GM18858 (cell line): ENCODE results near the gene LRRIQ1.
"Not testable (repeated sequence)": the region's sequence is repeated elsewhere in the genome, so short reads cannot be mapped to it uniquely, and the experiment has no call there.

Experiments
- ATAC-seq: cut with Tn5 transposase; IDR thresholded peaks from one replicate; pipeline ENCODE4 v1.9.1; 2021; ENCODE audit not compliant: unreplicated experiment

The LRRIQ1 gene, protein sequence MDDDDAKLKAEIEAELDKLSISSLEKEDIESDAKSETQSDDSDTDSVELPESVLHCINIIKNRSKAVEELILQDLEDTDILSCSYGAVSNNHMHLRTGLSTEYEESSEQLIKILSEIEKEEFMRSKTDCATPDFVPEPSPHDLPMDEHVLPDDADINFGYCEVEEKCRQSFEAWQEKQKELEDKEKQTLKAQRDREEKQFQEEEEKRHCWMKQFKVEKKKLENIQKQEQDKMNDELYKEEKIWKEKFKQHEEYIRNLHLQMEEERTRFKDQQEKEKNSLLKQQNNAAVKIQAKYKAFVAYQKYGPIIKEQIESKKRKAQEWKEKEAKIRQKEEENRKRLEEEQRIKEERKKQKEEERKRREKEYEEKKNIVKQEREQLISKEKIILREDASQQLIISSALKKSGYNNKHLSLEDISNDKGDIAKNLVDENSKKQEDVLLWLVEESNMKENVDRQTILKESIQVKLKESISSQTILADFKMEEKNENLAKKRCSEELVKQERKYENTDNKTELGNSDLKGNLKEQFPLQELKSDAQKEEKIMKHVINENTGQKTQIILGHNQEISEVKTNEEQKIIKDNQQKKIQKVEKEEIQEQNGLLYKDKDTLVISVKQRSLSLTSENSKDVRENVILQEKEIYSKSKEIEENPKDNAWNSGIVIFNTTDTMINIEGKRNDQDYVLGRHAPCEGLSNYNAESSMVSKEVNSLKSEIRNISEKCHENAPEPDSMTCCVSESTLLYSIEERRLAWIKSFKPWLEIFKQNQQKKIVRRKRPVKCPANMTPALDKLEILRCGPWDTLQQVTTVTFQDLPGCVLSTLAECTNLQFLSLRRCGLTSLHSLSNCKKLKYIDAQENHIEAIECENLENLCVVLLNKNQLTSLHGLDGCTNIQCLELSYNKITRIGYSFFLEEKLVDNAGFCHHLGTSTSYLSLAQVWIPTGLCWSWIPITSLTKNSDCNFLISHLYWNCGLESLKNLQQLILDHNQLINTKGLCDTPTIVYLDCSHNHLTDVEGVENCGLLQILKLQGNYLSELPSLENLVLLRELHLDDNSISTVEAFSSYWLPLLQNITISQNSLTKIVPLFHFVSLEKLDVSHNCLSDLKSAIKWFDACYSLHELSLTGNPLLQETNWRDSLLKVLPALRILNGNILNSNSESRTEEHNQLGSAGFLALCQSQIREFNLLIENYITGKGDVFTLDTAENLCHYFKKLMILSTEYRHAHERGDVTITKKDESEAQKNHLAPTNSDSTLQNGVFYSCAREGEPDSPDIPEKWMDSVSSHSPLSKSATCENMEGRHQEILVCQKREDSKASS (N-terminal part only)

GRCh38 chr12:85036234-85036707 is at the start of gene LRRIQ1, which contains the start of gene TSPAN19:
TSS of gene LRRIQ1 (plus strand) at chr12:85036351. CDS start at chr12:85038177, 1,826 bp downstream.
TSS of gene TSPAN19 (minus strand) at chr12:85036277. CDS start at chr12:85029946, 6,331 bp downstream.
- peak; percentile 99 for ATAC-seq

DNA sequence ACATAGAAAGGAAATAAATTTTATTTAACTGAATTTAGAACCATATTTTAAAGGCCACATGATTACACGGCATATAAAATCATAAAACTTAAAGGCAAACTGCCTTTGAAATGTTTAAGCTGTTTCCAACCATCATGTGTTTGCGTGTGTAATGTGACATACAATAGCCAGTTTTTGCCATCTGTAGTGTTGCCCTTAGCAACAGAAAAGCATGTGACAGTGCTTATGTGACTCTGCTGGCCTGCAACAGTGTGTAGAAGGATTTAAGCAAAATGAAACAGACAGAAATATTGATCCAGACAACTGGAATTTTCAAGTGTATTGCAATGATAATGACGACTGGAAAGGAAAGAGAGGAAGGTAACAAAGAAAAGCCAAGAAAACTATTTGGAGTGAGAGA is 49.6 kb upstream of the LRRIQ1 start:
- no peak for ATAC-seq

DNA sequence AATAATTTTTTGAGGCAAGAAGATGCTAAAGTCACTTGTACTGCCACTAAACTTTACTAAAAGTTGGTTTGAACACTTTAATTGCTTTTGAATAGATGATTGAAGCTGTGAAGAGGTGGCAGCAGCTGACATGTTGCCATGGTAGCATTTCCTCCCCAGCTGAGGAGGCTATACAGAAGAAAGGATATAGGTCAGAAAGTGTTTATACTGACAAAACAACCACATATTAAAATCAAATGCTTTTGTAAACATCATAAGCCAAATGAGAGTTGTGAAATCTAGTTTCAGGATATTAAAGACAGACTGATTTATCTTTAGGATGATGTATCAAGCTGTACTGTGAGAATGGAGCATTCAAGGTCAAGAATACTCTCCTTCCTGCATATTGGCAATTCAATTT is 41.7 kb upstream of the LRRIQ1 start:
- ATAC-seq = no peak

GRCh38 chr12:84995641-84996040 is 40.5 kb upstream of the LRRIQ1 start:
- ATAC-seq = no peak

DNA sequence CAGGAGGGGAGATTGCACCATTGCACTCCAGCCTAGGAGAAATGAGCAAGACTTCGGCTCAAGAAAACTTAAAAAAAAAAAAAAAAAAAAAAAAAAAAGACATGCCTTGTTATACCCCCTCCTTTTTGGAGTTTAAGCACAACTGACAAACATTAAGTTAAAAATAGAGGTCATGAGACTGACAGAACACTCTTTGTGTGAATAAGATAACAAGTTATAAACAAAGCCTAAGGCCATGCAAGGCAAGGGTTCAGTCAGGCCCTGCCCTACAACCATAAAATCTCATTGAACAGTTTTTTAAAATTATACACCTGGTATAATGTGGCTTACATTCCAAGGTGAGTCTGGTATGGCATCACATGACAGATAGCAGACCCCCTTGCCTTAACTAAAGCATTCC is 39.4 kb upstream of the LRRIQ1 start:
- ATAC-seq = no peak

- no peak for ATAC-seq
Observed at GRCh38 chr12:84998341-84998740, 37.8 kb upstream of the LRRIQ1 start.

DNA sequence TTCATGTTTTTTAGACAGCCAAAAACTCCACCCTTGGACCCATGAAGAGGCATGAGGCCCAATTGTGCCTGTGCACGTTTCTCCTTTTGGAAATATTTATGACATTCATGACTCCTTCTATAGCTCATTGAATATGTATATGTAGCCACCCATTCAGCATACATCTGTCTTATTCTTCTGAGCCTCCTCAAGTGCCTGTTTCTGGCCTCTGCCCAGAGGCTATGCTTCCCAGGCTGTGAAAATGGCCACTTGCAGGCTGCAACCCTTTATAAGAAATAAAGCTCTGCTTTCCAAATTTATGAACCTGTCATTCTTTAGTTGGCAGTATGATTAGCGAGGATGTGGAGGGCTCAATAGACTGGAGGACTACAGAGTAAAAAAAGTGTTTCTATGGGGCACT is 35.4 kb upstream of the LRRIQ1 start:
- ATAC-seq = no peak

DNA sequence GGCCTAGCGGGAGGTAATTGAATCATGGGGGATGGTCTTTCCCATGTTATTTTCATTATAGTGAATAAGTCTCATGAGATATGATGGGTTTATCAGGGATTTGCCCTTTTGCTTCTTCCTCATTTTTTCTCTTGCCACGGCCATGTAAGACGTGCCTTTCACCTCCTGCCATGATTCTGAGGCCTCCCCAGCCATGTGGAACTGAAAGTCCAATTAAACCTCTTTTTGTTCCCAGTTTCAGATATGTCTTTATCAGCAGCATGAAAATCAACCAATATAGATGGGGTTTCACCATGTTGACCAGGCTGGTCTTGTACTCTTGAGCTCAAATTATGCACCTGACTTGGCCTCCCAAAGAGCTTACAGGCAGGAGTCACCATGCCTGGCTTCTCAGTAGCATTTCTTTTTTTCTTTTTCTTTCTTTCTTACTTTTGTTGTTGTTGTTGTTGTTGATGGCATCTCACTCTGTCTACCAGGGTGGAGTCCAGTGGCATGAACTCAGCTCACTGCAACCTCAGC is 33.3 kb upstream of the LRRIQ1 start:
- ATAC-seq = no peak

DNA sequence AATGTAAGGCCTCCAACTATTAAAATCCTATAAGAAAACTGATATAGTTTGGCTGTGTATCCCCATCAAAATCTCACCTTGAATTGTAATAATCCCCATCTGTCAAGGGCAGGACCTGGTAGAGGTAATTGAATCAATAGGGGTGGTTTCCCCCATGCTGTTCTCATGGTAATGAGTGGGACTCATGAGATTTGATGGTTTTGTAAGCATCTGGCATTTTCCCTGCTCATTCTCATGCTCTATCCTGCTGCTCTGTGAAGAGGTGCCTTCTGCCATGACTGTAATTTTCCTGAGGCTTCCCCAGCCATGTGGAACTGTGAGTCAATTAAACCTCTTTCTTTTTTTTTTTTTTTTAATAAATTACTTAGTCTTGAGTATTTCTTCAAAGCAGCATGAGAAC is 31.9 kb upstream of the LRRIQ1 start:
- ATAC-seq = no peak

DNA sequence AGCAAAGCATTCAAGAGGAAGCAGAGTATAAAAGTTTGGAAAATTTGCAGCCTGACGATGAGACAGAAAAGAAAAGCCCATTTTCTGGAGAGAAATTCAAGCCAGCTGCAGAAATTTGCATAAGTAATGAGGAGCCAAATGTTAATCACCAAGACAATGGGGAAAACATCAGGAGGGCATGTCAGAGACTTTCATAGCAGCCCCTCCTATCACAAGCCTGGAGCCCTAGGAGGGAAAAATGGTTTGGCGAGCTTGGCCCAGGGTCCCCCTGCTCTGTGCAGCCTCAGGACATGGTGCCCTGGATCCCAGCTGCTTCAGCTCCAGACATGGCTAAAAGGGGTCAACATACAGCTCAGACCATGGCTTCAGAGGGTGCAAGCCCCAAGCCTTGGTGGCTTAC is 31.1 kb upstream of the LRRIQ1 start:
- ATAC-seq = not testable (repeated sequence)

DNA sequence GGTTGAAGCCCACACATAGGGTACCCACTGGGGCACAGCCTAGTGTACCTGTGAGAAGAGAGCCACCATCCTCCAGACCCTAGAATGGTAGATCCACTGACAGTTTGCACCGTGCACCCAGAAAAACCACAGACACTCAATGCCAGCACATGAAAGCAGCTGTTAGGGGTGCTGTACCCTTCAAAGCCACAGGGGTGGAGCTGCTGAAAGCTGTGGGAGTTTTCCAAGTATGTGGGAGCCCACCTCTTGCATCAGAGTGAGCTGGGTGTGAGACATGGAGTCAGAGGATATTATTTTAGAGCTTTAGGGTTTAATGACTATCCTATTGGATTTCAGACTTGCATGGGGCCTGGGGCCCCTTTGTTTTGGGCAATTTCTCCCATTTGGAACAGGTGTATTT is 30.5 kb upstream of the LRRIQ1 start:
- no peak for ATAC-seq

GRCh38 chr12:85006206-85006605 is 29.9 kb upstream of the LRRIQ1 start:
- no peak for ATAC-seq

DNA sequence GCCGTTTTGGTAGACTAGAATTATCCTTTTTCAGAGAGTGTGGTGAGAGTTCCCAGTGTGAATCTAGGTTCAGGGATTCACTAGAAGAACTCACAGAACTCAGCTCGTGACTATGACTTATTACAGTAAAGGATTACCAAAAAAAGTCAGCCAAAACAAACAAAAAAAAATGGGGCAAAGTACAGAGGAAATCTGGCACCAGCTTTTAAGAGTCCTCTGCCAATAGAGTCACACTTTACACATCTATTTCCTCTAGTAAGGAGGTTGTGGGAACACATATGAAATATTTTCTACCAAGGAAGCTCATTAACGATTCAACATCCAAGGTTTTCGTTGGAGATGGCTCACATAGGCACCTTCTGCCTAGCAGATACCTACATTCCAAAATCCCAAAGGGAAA is 28.3 kb upstream of the LRRIQ1 start:
- ATAC-seq = no peak

- ATAC-seq = no peak
Observed at GRCh38 chr12:85016413-85016812, 19.7 kb upstream of the LRRIQ1 start.

- ATAC-seq = no peak
Observed at GRCh38 chr12:85017133-85017532, 19.0 kb upstream of the LRRIQ1 start.

DNA sequence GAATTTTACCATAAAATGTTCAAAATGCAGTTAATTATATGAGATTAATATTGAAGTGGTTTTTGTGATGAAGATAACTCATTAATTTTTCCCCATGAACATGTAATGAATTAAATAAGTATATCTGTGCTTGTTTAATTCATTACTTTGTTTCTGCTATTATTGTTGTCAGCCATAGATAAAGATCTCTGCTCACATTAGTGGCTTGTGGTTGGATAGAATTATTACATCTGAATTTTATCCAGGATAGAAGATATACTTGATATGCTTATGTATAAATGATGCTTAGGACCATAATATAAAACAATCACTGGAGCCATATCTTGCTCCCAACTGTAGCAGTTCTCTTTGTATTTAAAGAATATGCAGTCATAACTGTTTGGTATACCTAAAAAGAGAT is 18.5 kb upstream of the LRRIQ1 start:
- no peak for ATAC-seq

DNA sequence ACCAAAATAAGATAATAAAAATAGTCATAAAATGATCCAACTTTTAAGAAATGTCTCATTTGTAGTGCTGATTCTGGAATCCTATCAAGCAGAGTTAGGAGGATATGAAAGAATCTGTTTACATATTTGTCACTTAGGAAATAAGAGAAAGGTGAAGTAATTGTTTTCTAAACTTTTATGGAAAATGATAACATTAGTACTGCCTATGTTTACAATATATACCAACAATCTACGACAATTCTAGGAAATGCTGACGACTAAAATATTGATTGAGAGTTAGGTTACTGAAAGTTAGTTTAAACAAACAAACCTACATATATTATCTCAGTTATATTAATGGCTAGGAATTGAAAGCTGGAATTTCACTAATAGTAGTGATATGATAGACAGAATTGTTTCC is 18.1 kb upstream of the LRRIQ1 start:
- ATAC-seq = no peak

DNA sequence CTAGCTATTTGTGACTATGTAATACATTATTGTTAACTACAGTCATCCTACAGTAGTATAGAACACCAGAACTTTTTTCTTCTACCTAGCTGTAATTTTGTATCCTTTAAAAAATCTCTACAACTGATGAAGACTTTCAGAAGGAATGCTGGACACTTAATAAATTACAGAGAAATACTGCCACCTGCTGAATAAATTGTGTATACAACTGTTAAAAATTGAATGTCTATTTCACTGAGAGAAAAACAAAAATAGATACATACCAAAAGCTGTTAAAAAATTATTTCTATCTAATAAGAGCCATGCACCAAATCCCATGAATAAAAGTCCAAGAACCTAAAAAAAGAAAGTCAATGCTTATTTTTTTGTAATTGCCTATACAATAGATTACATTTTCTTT is 6.7 kb upstream of the LRRIQ1 start:
- ATAC-seq = no peak

- ATAC-seq = no peak
Observed at GRCh38 chr12:85036733-85037132, 582 bp downstream of the LRRIQ1 start.

GRCh38 chr12:85041395-85041794 is 5.2 kb downstream of the LRRIQ1 start:
- no peak for ATAC-seq

DNA sequence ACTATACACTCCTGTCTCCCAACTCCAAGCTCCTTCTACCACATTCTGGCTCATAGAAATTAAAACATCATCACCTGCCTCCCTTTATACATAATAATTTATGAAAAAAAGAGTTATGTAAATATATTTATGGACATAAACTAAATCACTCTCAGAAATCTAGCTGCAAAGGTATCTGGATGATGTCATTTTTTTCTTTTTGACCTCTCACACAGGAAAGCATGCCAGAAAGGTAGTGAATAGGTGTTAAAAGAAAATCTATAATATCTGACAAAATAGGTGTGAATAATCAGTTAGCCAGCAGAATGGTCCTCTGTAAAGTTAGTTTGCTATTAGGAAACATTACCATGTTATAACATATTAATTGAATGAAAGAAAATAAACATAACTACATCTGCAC is 7.7 kb downstream of the LRRIQ1 start:
- ATAC-seq = no peak
